ENCODE results near the gene EHMT1.

Gene EHMT1

DNA sequence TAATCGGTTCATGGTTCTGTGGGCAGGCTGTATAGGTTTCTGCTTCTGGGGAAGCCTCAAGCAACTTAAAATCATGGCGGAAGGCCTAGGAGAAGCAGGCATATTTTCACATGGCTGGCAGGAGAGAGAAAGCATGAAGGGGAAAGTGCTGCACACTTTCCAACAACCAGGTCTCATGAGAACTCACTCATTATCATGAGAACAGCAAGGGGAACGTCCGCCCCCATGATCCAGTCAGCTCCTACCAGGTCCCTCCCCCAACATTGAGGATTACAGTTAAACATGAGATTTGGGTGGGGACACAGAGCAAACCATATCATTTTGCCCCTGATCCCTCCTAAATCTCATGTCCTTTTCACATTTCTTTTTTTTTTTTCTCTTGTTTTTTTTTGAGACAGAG, 82.1 kb downstream of the EHMT1 start:
- Histone ChIP-seq H3K4me3 (ENCODE audit: low read length) (no peak overlapping the region), H3K27ac (ENCODE audit: low read depth, low read length) (no peak overlapping the region), H3K9me3 (ENCODE audit: insufficient read depth, low read depth, low read length) (peaks cover 17% of the 10 kb centered on the region), H3K4me1 (ENCODE audit: insufficient read depth, low read length) (peaks cover 36% of the 10 kb centered on the region), H3K36me3 (ENCODE audit: insufficient read depth, low read length) (no peaks in the 10 kb centered on the region), H3K9ac (ENCODE audit: low read depth, low read length) (no peak overlapping the region), H3K27me3 (ENCODE audit: insufficient read depth, low read length) (no peaks in the 10 kb centered on the region)
- WGBS: 95% methylated on average over 4 of the region's 4 CpGs

- H3K36me3 ChIP-seq (ENCODE audit: insufficient read depth, low read length): no peaks in the 10 kb centered on the region
- no peak overlapping the region for H3K4me3 ChIP-seq (ENCODE audit: low read length)
- no peak overlapping the region for H3K27ac ChIP-seq (ENCODE audit: low read depth, low read length)
- H3K4me1 ChIP-seq (ENCODE audit: insufficient read depth, low read length): peaks cover 24% of the 10 kb centered on the region
- H3K27me3 ChIP-seq (ENCODE audit: insufficient read depth, low read length): no peaks in the 10 kb centered on the region
- no peak overlapping the region for H3K9ac ChIP-seq (ENCODE audit: low read depth, low read length)
- H3K9me3 ChIP-seq (ENCODE audit: insufficient read depth, low read depth, low read length): peaks cover 17% of the 10 kb centered on the region
- 92% methylated on average over 7 of the region's 7 CpGs for WGBS
Observed at GRCh38 chr9:137702615-137703379, 84.0 kb downstream of the EHMT1 start.

DNA sequence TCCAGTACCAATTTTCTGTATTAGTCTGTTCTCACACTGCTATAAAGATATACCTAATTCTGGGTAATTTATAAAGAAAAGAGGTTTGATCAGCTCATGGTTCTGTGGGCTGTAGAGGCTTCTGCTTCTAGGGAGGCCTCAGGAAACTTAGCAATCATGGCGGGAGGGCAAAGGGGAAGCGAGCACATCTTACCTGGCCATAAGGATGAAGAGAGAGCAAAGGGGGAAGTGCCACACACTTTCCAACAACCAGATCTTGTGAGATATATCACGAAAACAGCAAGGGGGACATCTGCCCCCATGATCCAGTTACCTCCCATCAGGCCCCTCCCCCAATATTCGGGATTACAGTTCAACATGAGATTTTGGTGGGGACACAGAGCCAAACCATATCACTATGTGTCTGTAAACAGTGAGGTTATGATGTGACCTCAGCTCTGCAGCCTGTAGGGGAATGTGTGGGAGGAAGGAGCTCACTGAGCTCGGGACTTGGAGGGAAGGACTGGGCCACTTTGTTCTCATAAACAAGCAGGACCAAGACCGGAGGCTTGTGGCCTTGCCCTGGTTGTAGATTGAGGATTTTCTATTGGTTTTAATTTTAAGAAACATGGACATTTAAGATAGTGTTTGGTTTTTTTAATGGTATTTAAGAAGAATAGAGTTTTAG, 85.2 kb downstream of the EHMT1 start:
- Histone ChIP-seq H3K27me3 (ENCODE audit: insufficient read depth, low read length) (no peaks in the 10 kb centered on the region), H3K4me3 (ENCODE audit: low read length) (no peak overlapping the region), H3K9ac (ENCODE audit: low read depth, low read length) (no peak overlapping the region), H3K36me3 (ENCODE audit: insufficient read depth, low read length) (no peaks in the 10 kb centered on the region), H3K4me1 (ENCODE audit: insufficient read depth, low read length) (peaks cover 12% of the 10 kb centered on the region), H3K27ac (ENCODE audit: low read depth, low read length) (no peak overlapping the region), H3K9me3 (ENCODE audit: insufficient read depth, low read depth, low read length) (peaks cover 17% of the 10 kb centered on the region)
- 92% methylated on average over 5 of the region's 6 CpGs for WGBS

DNA sequence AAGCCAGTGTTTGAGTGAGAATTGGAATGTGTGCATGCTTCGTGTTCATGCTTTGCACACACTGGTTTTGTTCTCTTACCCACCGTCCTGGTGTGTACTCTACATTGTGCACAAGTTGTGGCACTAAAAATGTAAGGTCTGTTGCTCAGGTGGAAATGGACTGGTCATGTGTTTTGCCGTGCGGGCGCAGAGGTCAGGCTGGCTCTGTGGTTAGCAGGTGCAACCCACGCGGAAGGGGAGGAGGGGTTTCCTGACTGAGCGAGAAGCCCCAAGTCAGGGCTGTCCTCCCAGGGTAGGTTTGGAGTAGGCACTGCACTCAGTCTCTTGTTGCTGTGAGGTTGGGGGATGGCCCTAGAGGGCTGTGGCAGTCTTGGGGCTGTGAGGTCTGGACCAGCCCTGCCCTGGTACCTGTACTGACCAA, 86.6 kb downstream of the EHMT1 start:
- H3K27me3 ChIP-seq (ENCODE audit: insufficient read depth, low read length): no peaks in the 10 kb centered on the region
- H3K4me1 ChIP-seq (ENCODE audit: insufficient read depth, low read length): peaks cover 12% of the 10 kb centered on the region; the same call in 1 of the 2 replicates
- H3K9me3 ChIP-seq (ENCODE audit: insufficient read depth, low read depth, low read length): peaks cover 17% of the 10 kb centered on the region
- 92% methylated on average over 8 of the region's 8 CpGs for WGBS
- no peak overlapping the region for H3K4me3 ChIP-seq (ENCODE audit: low read length)
- H3K36me3 ChIP-seq (ENCODE audit: insufficient read depth, low read length): no peaks in the 10 kb centered on the region
- no peak overlapping the region for H3K9ac ChIP-seq (ENCODE audit: low read depth, low read length)
- H3K27ac ChIP-seq (ENCODE audit: low read depth, low read length): no peak overlapping the region

DNA sequence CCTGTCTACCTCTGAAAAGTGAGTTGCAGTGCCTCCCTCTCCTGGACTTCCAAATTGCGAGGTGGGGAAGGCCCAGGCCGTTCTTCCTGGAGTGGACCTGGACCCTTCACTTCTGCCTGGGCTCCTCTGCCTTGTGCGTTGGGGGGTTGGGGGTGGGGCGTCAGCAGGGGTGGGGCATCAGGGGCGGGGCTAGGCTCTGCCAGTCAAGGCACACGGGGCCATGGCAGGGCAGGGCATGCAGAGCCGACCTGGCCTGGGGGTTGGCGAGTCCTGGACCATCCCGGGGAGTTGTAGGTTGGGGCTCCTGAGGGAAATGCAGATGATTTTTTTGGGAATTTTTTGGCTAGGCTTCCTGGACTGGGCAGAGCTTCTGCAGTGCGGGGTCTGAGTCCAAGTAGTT, 87.1 kb downstream of the EHMT1 start:
- no peak overlapping the region for H3K4me3 ChIP-seq (ENCODE audit: low read length)
- WGBS: 86% methylated on average over 10 of the region's 10 CpGs
- H3K36me3 ChIP-seq (ENCODE audit: insufficient read depth, low read length): peaks cover 1% of the 10 kb centered on the region

DNA sequence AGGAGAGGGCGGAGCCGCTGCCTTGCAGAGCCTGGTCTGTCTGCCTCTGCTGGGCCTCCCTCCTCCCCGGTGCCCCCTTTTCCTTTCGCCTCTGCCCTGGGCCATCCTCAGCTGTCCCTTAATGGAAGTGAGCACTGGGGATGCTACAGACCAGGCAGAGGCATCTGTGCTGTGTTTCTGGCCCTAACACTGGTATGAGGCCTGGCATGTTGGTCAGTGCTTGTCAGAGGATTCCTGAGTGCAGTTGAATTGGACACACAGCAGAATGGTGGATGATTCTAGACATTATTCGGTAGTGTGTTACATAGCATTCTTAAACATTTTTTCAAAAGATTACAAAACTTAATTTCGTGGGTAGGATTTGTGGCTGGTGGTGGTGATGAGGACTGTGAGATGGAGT, 88.6 kb downstream of the EHMT1 start:
- H3K9ac ChIP-seq (ENCODE audit: low read depth, low read length): no peak overlapping the region
- H3K4me1 ChIP-seq (ENCODE audit: insufficient read depth, low read length): peaks cover 18% of the 10 kb centered on the region; the same call in 1 of the 2 replicates
- no peak overlapping the region for H3K4me3 ChIP-seq (ENCODE audit: low read length)
- 91% methylated on average over 6 of the region's 6 CpGs for WGBS
- H3K36me3 ChIP-seq (ENCODE audit: insufficient read depth, low read length): peaks cover 15% of the 10 kb centered on the region
- no peak overlapping the region for H3K27ac ChIP-seq (ENCODE audit: low read depth, low read length)
- H3K27me3 ChIP-seq (ENCODE audit: insufficient read depth, low read length): no peaks in the 10 kb centered on the region
- H3K9me3 ChIP-seq (ENCODE audit: insufficient read depth, low read depth, low read length): peaks cover 10% of the 10 kb centered on the region

More for the DNA sequence above, 87.1 kb downstream of the EHMT1 start:
- Histone ChIP-seq H3K9ac (ENCODE audit: low read depth, low read length) (no peak overlapping the region), H3K27ac (ENCODE audit: low read depth, low read length) (no peak overlapping the region), H3K9me3 (ENCODE audit: insufficient read depth, low read depth, low read length) (peaks cover 16% of the 10 kb centered on the region), H3K4me1 (ENCODE audit: insufficient read depth, low read length) (peaks cover 15% of the 10 kb centered on the region; the same call in 1 of the 2 replicates), H3K27me3 (ENCODE audit: insufficient read depth, low read length) (no peaks in the 10 kb centered on the region)

DNA sequence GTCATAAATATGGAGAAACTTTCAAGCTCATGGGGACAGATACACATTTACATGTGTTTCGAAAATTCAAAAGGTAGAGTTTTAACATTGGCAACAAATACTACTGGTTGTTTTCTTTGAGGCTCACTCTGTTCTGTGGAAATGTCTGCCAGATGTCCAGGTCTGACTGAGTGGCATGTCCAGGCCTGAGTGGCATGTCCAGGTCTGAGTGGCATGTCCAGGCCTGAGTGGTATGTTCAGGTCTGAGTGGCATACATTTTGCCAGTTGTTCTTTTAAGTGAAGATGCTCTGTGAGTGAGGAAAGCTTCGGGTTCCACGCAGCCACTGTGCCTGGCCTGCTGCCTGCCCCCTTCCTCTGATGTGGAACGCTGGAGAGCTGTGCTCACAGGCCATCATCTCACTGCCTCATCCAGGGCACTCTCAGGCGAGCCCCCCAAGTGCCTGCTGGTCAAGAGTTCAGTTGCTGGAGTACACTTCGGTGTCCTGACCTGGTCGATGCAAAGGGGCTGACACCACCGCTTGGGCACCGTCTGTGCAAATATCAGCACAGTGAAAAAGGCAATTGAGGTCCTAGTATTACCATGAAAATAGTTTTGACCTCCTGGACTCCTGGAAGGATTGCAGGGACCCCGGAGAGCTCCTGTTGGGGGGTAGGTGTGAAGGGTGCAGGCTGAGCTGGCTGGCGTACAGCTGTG, 89.9 kb downstream of the EHMT1 start:
- Histone ChIP-seq H3K9ac (ENCODE audit: low read depth, low read length) (no peak overlapping the region), H3K27ac (ENCODE audit: low read depth, low read length) (no peak overlapping the region), H3K9me3 (ENCODE audit: insufficient read depth, low read depth, low read length) (no peaks in the 10 kb centered on the region), H3K27me3 (ENCODE audit: insufficient read depth, low read length) (no peaks in the 10 kb centered on the region), H3K4me1 (ENCODE audit: insufficient read depth, low read length) (peaks cover 18% of the 10 kb centered on the region; the same call in 1 of the 2 replicates), H3K4me3 (ENCODE audit: low read length) (no peak overlapping the region), H3K36me3 (ENCODE audit: insufficient read depth, low read length) (peaks cover 19% of the 10 kb centered on the region)
- WGBS: 88% methylated on average over 11 of the region's 11 CpGs

- H3K4me1 ChIP-seq (ENCODE audit: insufficient read depth, low read length): peaks cover 18% of the 10 kb centered on the region; the same call in 1 of the 2 replicates
- peaks cover 24% of the 10 kb centered on the region for H3K36me3 ChIP-seq (ENCODE audit: insufficient read depth, low read length)
- H3K9me3 ChIP-seq (ENCODE audit: insufficient read depth, low read depth, low read length): no peaks in the 10 kb centered on the region
- H3K4me3 ChIP-seq (ENCODE audit: low read length): no peak overlapping the region
- no peak overlapping the region for H3K27ac ChIP-seq (ENCODE audit: low read depth, low read length)
- WGBS: 90% methylated on average over 12 of the region's 14 CpGs
- H3K9ac ChIP-seq (ENCODE audit: low read depth, low read length): no peak overlapping the region
- H3K27me3 ChIP-seq (ENCODE audit: insufficient read depth, low read length): no peaks in the 10 kb centered on the region
Observed at GRCh38 chr9:137709411-137710101, 90.8 kb downstream of the EHMT1 start.

- Histone ChIP-seq H3K4me1 (ENCODE audit: insufficient read depth, low read length) (peaks cover 13% of the 10 kb centered on the region; the same call in 1 of the 2 replicates), H3K36me3 (ENCODE audit: insufficient read depth, low read length) (peaks cover 35% of the 10 kb centered on the region), H3K9ac (ENCODE audit: low read depth, low read length) (no peak overlapping the region), H3K4me3 (ENCODE audit: low read length) (no peak overlapping the region), H3K9me3 (ENCODE audit: insufficient read depth, low read depth, low read length) (no peaks in the 10 kb centered on the region), H3K27ac (ENCODE audit: low read depth, low read length) (no peak overlapping the region), H3K27me3 (ENCODE audit: insufficient read depth, low read length) (no peaks in the 10 kb centered on the region)
- WGBS: 87% methylated on average over 12 of the region's 12 CpGs
Observed at GRCh38 chr9:137710704-137711103, 91.9 kb downstream of the EHMT1 start.

- 93% methylated on average over 18 of the region's 18 CpGs for WGBS
- peaks cover 39% of the 10 kb centered on the region for H3K36me3 ChIP-seq (ENCODE audit: insufficient read depth, low read length)
- no peak overlapping the region for H3K27ac ChIP-seq (ENCODE audit: low read depth, low read length)
- no peak overlapping the region for H3K4me3 ChIP-seq (ENCODE audit: low read length)
- H3K9me3 ChIP-seq (ENCODE audit: insufficient read depth, low read depth, low read length): no peaks in the 10 kb centered on the region
- H3K9ac ChIP-seq (ENCODE audit: low read depth, low read length): no peak overlapping the region
- no peaks in the 10 kb centered on the region for H3K27me3 ChIP-seq (ENCODE audit: insufficient read depth, low read length)
- 0 out of 2 replicates have a peak, but pooled peaks cover 12% of the 10 kb centered on the region for H3K4me1 ChIP-seq (ENCODE audit: insufficient read depth, low read length)
Observed at GRCh38 chr9:137711678-137712105, 92.9 kb downstream of the EHMT1 start.
